ENCODE data around the gene BLM. TPM values are rescaled to one million over a fixed set of nuclear protein-coding genes. Genes with fewer than 3 reads are reported as not detected.
"Not testable (repeated sequence)": the region's sequence is repeated elsewhere in the genome, so short reads cannot be mapped to it uniquely, and the experiment has no call there.

The BLM gene
- total RNA-seq, 2 experiments from 2014 or later: 47.8 to 49.8 TPM

- DNase-seq: peak; percentile 36
- Mint-ChIP-seq H3K27me3 (no peaks in the 10 kb centered on the region), H3K4me3 (no peak overlapping the region), H3K36me3 (no peaks in the 10 kb centered on the region), H3K4me1 (peaks cover 4% of the 10 kb centered on the region), H3K27ac (no peak overlapping the region), H3K9me3 (no peaks in the 10 kb centered on the region)
Measured at GRCh38 chr15:90845201-90845949, 128.2 kb downstream of the BLM start.

- H3K27ac Mint-ChIP-seq, H3K36me3 Mint-ChIP-seq, H3K27me3 Mint-ChIP-seq, DNase-seq, H3K9me3 Mint-ChIP-seq, H3K4me3 Mint-ChIP-seq: not testable (repeated sequence)
- H3K4me1 Mint-ChIP-seq: peaks cover 36% of the 10 kb centered on the region
Measured at GRCh38 chr15:90849424-90849823, 132.3 kb downstream of the BLM start.

- no peak overlapping the region for H3K4me3 Mint-ChIP-seq
- peak overlapping the region; percentile 81 for H3K27ac Mint-ChIP-seq
- no peaks in the 10 kb centered on the region for H3K9me3 Mint-ChIP-seq
- H3K36me3 Mint-ChIP-seq: no peaks in the 10 kb centered on the region
- DNase-seq: peak; percentile 46
- peaks cover 46% of the 10 kb centered on the region for H3K4me1 Mint-ChIP-seq
- no peaks in the 10 kb centered on the region for H3K27me3 Mint-ChIP-seq
Measured at GRCh38 chr15:90851114-90851513, 134.0 kb downstream of the BLM start.

- H3K27me3 Mint-ChIP-seq: no peaks in the 10 kb centered on the region
- peak overlapping the region; percentile 24 for H3K4me3 Mint-ChIP-seq
- no peaks in the 10 kb centered on the region for H3K36me3 Mint-ChIP-seq
- peak; percentile 47 for DNase-seq
- H3K4me1 Mint-ChIP-seq: peaks cover 54% of the 10 kb centered on the region
- peak overlapping the region; percentile 81 for H3K27ac Mint-ChIP-seq
- no peaks in the 10 kb centered on the region for H3K9me3 Mint-ChIP-seq
Measured at GRCh38 chr15:90851940-90852339, 134.8 kb downstream of the BLM start.

- Mint-ChIP-seq H3K9me3 (no peaks in the 10 kb centered on the region), H3K27ac (peak overlapping the region; percentile 79)
- no peak for DNase-seq
Measured at GRCh38 chr15:90855139-90855538, 138.0 kb downstream of the BLM start.

GRCh38 chr15:90857337-90857736 is 140.2 kb downstream of the BLM start:
- no peak overlapping the region for H3K27ac Mint-ChIP-seq
- no peaks in the 10 kb centered on the region for H3K36me3 Mint-ChIP-seq
- H3K4me3 Mint-ChIP-seq: no peak overlapping the region
- no peaks in the 10 kb centered on the region for H3K9me3 Mint-ChIP-seq
- DNase-seq: no peak
- H3K27me3 Mint-ChIP-seq: no peaks in the 10 kb centered on the region
- H3K4me1 Mint-ChIP-seq: peaks cover 49% of the 10 kb centered on the region

More at GRCh38 chr15:90855139-90855538, 138.0 kb downstream of the BLM start:
- peaks cover 65% of the 10 kb centered on the region for H3K4me1 Mint-ChIP-seq
- H3K27me3 Mint-ChIP-seq: no peaks in the 10 kb centered on the region
- H3K36me3 Mint-ChIP-seq: no peaks in the 10 kb centered on the region
- no peak overlapping the region for H3K4me3 Mint-ChIP-seq

GRCh38 chr15:90857883-90858443 is 140.8 kb downstream of the BLM start:
- no peaks in the 10 kb centered on the region for H3K36me3 Mint-ChIP-seq
- peaks cover 43% of the 10 kb centered on the region for H3K4me1 Mint-ChIP-seq
- H3K27ac Mint-ChIP-seq: no peak overlapping the region
- H3K9me3 Mint-ChIP-seq: no peaks in the 10 kb centered on the region
- DNase-seq: no peak
- H3K27me3 Mint-ChIP-seq: no peaks in the 10 kb centered on the region
- no peak overlapping the region for H3K4me3 Mint-ChIP-seq

- Mint-ChIP-seq H3K27me3 (no peaks in the 10 kb centered on the region), H3K36me3 (no peaks in the 10 kb centered on the region), H3K4me1 (peaks cover 41% of the 10 kb centered on the region), H3K9me3 (no peaks in the 10 kb centered on the region), H3K4me3 (no peak overlapping the region), H3K27ac (peak overlapping the region; percentile 2)
- DNase-seq: no peak
Measured at GRCh38 chr15:90859234-90860131, 142.3 kb downstream of the BLM start.

- H3K27me3 Mint-ChIP-seq: no peaks in the 10 kb centered on the region
- no peak for DNase-seq
- no peaks in the 10 kb centered on the region for H3K36me3 Mint-ChIP-seq
- H3K9me3 Mint-ChIP-seq: no peaks in the 10 kb centered on the region
- H3K4me3 Mint-ChIP-seq: no peak overlapping the region
- no peak overlapping the region for H3K27ac Mint-ChIP-seq
- peaks cover 34% of the 10 kb centered on the region for H3K4me1 Mint-ChIP-seq
Measured at GRCh38 chr15:90860450-90860849, 143.3 kb downstream of the BLM start.

GRCh38 chr15:90860942-90861675 is 144.0 kb downstream of the BLM start:
- no peak for DNase-seq
- Mint-ChIP-seq H3K36me3 (no peaks in the 10 kb centered on the region), H3K27me3 (no peaks in the 10 kb centered on the region)

GRCh38 chr15:90862487-90862886 is 145.3 kb downstream of the BLM start:
- no peak overlapping the region for H3K27ac Mint-ChIP-seq
- H3K27me3 Mint-ChIP-seq: no peaks in the 10 kb centered on the region
- no peak for DNase-seq
- no peak overlapping the region for H3K4me3 Mint-ChIP-seq
- no peaks in the 10 kb centered on the region for H3K9me3 Mint-ChIP-seq
- no peaks in the 10 kb centered on the region for H3K36me3 Mint-ChIP-seq
- peaks cover 19% of the 10 kb centered on the region for H3K4me1 Mint-ChIP-seq

More at GRCh38 chr15:90860942-90861675, 144.0 kb downstream of the BLM start:
- Mint-ChIP-seq H3K4me3 (no peak overlapping the region), H3K27ac (no peak overlapping the region), H3K4me1 (peaks cover 31% of the 10 kb centered on the region), H3K9me3 (no peaks in the 10 kb centered on the region)

GRCh38 chr15:90862964-90863778 is 146.0 kb downstream of the BLM start:
- H3K4me3 Mint-ChIP-seq: no peak overlapping the region
- H3K27me3 Mint-ChIP-seq: no peaks in the 10 kb centered on the region
- no peaks in the 10 kb centered on the region for H3K36me3 Mint-ChIP-seq
- peaks cover 20% of the 10 kb centered on the region for H3K4me1 Mint-ChIP-seq
- DNase-seq: no peak
- H3K27ac Mint-ChIP-seq: no peak overlapping the region
- no peaks in the 10 kb centered on the region for H3K9me3 Mint-ChIP-seq

GRCh38 chr15:90863987-90864386 is 146.8 kb downstream of the BLM start:
- no peaks in the 10 kb centered on the region for H3K27me3 Mint-ChIP-seq
- H3K4me3 Mint-ChIP-seq: no peak overlapping the region
- no peak for DNase-seq
- no peaks in the 10 kb centered on the region for H3K36me3 Mint-ChIP-seq
- H3K4me1 Mint-ChIP-seq: peaks cover 28% of the 10 kb centered on the region
- no peak overlapping the region for H3K27ac Mint-ChIP-seq
- H3K9me3 Mint-ChIP-seq: no peaks in the 10 kb centered on the region

GRCh38 chr15:90864507-90864906 is 147.4 kb downstream of the BLM start:
- peaks cover 30% of the 10 kb centered on the region for H3K4me1 Mint-ChIP-seq
- H3K27ac Mint-ChIP-seq: no peak overlapping the region
- no peaks in the 10 kb centered on the region for H3K9me3 Mint-ChIP-seq
- no peak for DNase-seq
- no peaks in the 10 kb centered on the region for H3K27me3 Mint-ChIP-seq
- no peaks in the 10 kb centered on the region for H3K36me3 Mint-ChIP-seq
- no peak overlapping the region for H3K4me3 Mint-ChIP-seq
